ENCODE measurements around the gene SRRM2.
A peak's percentile ranks its signal among the peaks of the same experiment; 100 is the strongest.

Gene SRRM2

GRCh38 chr16:2791174-2791573, 38.7 kb downstream of the SRRM2 start:
- peaks cover 53% of the 10 kb centered on the region for H3K27me3 Mint-ChIP-seq
- no peak overlapping the region for H3K4me3 Mint-ChIP-seq

GRCh38 chr16:2792940-2793339, 40.5 kb downstream of the SRRM2 start:
- H3K4me1 Mint-ChIP-seq = no peaks in the 10 kb centered on the region
- H3K4me3 Mint-ChIP-seq = no peak overlapping the region
- no peak for DNase-seq
- no peaks in the 10 kb centered on the region for H3K36me3 Mint-ChIP-seq
- H3K27ac Mint-ChIP-seq = no peak overlapping the region
- CTCF ChIA-PET = no interaction called here
- H3K27me3 Mint-ChIP-seq = peaks cover 53% of the 10 kb centered on the region
- no peaks in the 10 kb centered on the region for H3K9me3 Mint-ChIP-seq

More at GRCh38 chr16:2791174-2791573, 38.7 kb downstream of the SRRM2 start:
- Mint-ChIP-seq H3K27ac (no peak overlapping the region), H3K4me1 (peaks cover 3% of the 10 kb centered on the region), H3K9me3 (no peaks in the 10 kb centered on the region), H3K36me3 (no peaks in the 10 kb centered on the region)
- CTCF ChIA-PET = no interaction called here
- DNase-seq = no peak

- Mint-ChIP-seq H3K4me3 (no peak overlapping the region), H3K27ac (no peak overlapping the region), H3K4me1 (no peaks in the 10 kb centered on the region), H3K36me3 (no peaks in the 10 kb centered on the region), H3K9me3 (no peaks in the 10 kb centered on the region), H3K27me3 (peaks cover 45% of the 10 kb centered on the region)
- DNase-seq = no peak
- CTCF ChIA-PET = no interaction called here
Measured at GRCh38 chr16:2795395-2796143, 43.1 kb downstream of the SRRM2 start.

GRCh38 chr16:2798723-2799204, 46.3 kb downstream of the SRRM2 start:
- Mint-ChIP-seq H3K27ac (no peak overlapping the region), H3K4me3 (no peak overlapping the region), H3K27me3 (peaks cover 36% of the 10 kb centered on the region), H3K9me3 (peaks cover 2% of the 10 kb centered on the region), H3K36me3 (no peaks in the 10 kb centered on the region), H3K4me1 (no peaks in the 10 kb centered on the region)
- no peak for DNase-seq
- CTCF ChIA-PET = no interaction called here

- Mint-ChIP-seq H3K9me3 (peaks cover 2% of the 10 kb centered on the region), H3K36me3 (no peaks in the 10 kb centered on the region), H3K27ac (no peak overlapping the region), H3K4me3 (no peak overlapping the region), H3K27me3 (peaks cover 32% of the 10 kb centered on the region), H3K4me1 (no peaks in the 10 kb centered on the region)
- CTCF ChIA-PET = no interaction called here
- no peak for DNase-seq
Measured at GRCh38 chr16:2799205-2799858, 46.9 kb downstream of the SRRM2 start.

GRCh38 chr16:2799859-2800226, 47.4 kb downstream of the SRRM2 start:
- CTCF ChIA-PET = no interaction called here

GRCh38 chr16:2803545-2804195, 51.2 kb downstream of the SRRM2 start:
- Mint-ChIP-seq H3K27me3 (peaks cover 39% of the 10 kb centered on the region), H3K36me3 (no peaks in the 10 kb centered on the region), H3K9me3 (peaks cover 2% of the 10 kb centered on the region), H3K4me1 (no peaks in the 10 kb centered on the region), H3K27ac (no peak overlapping the region), H3K4me3 (no peak overlapping the region)
- no peak for DNase-seq
- CTCF ChIA-PET = no interaction called here

More at GRCh38 chr16:2799859-2800226, 47.4 kb downstream of the SRRM2 start:
- peaks cover 2% of the 10 kb centered on the region for H3K9me3 Mint-ChIP-seq
- peaks cover 37% of the 10 kb centered on the region for H3K27me3 Mint-ChIP-seq
- no peak for DNase-seq
- H3K4me3 Mint-ChIP-seq = no peak overlapping the region
- H3K4me1 Mint-ChIP-seq = no peaks in the 10 kb centered on the region
- no peaks in the 10 kb centered on the region for H3K36me3 Mint-ChIP-seq
- H3K27ac Mint-ChIP-seq = no peak overlapping the region

GRCh38 chr16:2804728-2805127, 52.3 kb downstream of the SRRM2 start:
- CTCF ChIA-PET = no interaction called here
- DNase-seq = no peak
- Mint-ChIP-seq H3K27ac (no peak overlapping the region), H3K36me3 (no peaks in the 10 kb centered on the region), H3K4me3 (no peak overlapping the region), H3K9me3 (peaks cover 2% of the 10 kb centered on the region), H3K27me3 (peaks cover 31% of the 10 kb centered on the region), H3K4me1 (no peaks in the 10 kb centered on the region)

- DNase-seq = no peak
- H3K27me3 Mint-ChIP-seq = peaks cover 42% of the 10 kb centered on the region
- no peaks in the 10 kb centered on the region for H3K36me3 Mint-ChIP-seq
- H3K27ac Mint-ChIP-seq = no peak overlapping the region
- peaks cover 2% of the 10 kb centered on the region for H3K9me3 Mint-ChIP-seq
- H3K4me3 Mint-ChIP-seq = no peak overlapping the region
- no peaks in the 10 kb centered on the region for H3K4me1 Mint-ChIP-seq
- CTCF ChIA-PET = no interaction called here
Measured at GRCh38 chr16:2806286-2806685, 53.8 kb downstream of the SRRM2 start.

GRCh38 chr16:2808181-2808580, 55.7 kb downstream of the SRRM2 start:
- Mint-ChIP-seq H3K36me3 (no peaks in the 10 kb centered on the region), H3K4me1 (no peaks in the 10 kb centered on the region), H3K9me3 (peaks cover 2% of the 10 kb centered on the region), H3K27ac (peak overlapping the region; percentile 5), H3K27me3 (peaks cover 46% of the 10 kb centered on the region), H3K4me3 (no peak overlapping the region)
- DNase-seq = no peak
- CTCF ChIA-PET = no interaction called here

- peaks cover 45% of the 10 kb centered on the region for H3K27me3 Mint-ChIP-seq
Measured at GRCh38 chr16:2809149-2809760, 56.8 kb downstream of the SRRM2 start.

GRCh38 chr16:2810651-2811050, 58.2 kb downstream of the SRRM2 start:
- no peaks in the 10 kb centered on the region for H3K4me1 Mint-ChIP-seq
- no peak overlapping the region for H3K27ac Mint-ChIP-seq
- CTCF ChIA-PET = interaction anchor here (0.6 to 1.7 kb wide), 2 partner anchors 8 to 13 kb away, joined by 3 to 6 read pairs; no protein-coding TSS in a partner anchor
- no peaks in the 10 kb centered on the region for H3K9me3 Mint-ChIP-seq
- peak; percentile 5 for DNase-seq
- H3K4me3 Mint-ChIP-seq = no peak overlapping the region
- no peaks in the 10 kb centered on the region for H3K36me3 Mint-ChIP-seq
- H3K27me3 Mint-ChIP-seq = peaks cover 33% of the 10 kb centered on the region

More at GRCh38 chr16:2809149-2809760, 56.8 kb downstream of the SRRM2 start:
- DNase-seq = no peak
- Mint-ChIP-seq H3K27ac (no peak overlapping the region), H3K36me3 (no peaks in the 10 kb centered on the region), H3K9me3 (no peaks in the 10 kb centered on the region), H3K4me3 (no peak overlapping the region), H3K4me1 (no peaks in the 10 kb centered on the region)
- CTCF ChIA-PET = no interaction called here

GRCh38 chr16:2811703-2812471, 59.4 kb downstream of the SRRM2 start:
- CTCF ChIA-PET = interaction anchor here (1.7 kb wide), 1 partner anchor 12 kb away, joined by 6 read pairs; no protein-coding TSS in a partner anchor
- Mint-ChIP-seq H3K36me3 (no peaks in the 10 kb centered on the region), H3K4me1 (no peaks in the 10 kb centered on the region), H3K9me3 (no peaks in the 10 kb centered on the region), H3K27ac (no peak overlapping the region), H3K27me3 (peaks cover 25% of the 10 kb centered on the region), H3K4me3 (no peak overlapping the region)
- peak; percentile 14 for DNase-seq

- H3K4me1 Mint-ChIP-seq = no peaks in the 10 kb centered on the region
- H3K27me3 Mint-ChIP-seq = peaks cover 15% of the 10 kb centered on the region
- H3K4me3 Mint-ChIP-seq = no peak overlapping the region
- peak; percentile 16 for DNase-seq
- H3K27ac Mint-ChIP-seq = no peak overlapping the region
- no peaks in the 10 kb centered on the region for H3K36me3 Mint-ChIP-seq
- CTCF ChIA-PET = no interaction called here
- H3K9me3 Mint-ChIP-seq = no peaks in the 10 kb centered on the region
Measured at GRCh38 chr16:2813771-2814221, 61.4 kb downstream of the SRRM2 start.

Data from activated naive CD4-positive, alpha-beta T cell treated with anti-CD3 and anti-CD28 coated beads, Interleukin-2, amount 10 ng/mL, durations not matched to agents 7 days and 5 days (primary cell).